Measurements from ENCODE around the gene CA5B.
"Not testable (repeated sequence)": the region's sequence is repeated elsewhere in the genome, so short reads cannot be mapped to it uniquely, and the experiment has no call there.

CA5B gene

DNA sequence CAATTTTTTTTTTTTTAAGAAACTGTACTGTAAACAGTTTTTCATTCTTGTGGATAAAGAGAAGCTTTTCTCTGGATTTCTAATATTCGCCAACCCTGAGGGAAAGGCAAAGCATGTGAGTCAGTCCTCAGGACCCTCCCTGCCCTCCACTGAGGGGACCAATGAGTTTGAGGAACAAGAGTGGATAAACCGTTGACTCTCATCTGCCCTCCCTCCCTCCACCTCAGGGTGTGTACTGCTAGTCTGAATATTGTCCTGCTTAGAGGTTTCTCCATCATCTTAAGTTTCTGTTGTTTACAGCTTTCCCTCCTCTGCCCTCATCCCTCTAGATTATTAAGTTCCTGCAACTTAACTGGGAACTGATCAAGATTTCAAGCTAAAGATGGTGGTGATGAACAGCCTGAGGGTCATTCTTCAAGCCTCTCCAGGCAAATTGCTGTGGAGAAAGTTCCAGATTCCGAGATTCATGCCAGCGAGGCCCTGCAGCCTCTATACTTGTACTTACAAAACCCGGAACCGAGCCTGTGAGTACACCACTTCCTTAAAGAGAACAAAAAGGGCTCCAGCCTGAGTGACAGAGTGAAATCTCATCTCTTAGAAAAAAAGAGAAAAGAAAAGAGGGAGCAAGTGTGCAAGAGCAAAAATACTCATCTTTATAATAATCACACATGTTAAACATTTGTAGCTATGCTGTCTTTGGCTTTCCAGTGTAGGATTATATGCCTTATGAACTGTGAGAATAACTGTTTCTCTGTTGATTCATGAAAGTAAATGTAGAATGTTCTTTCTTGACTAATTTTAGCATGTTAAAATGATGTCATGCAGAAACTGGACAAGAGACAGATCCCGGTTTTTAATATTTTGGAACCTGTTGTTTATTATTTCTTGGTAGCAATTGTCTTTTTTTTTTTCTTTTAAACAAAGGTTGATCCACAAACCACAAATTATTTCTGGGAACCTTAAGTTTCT lies 11.9 kb downstream of the CA5B start:
- no peak for DNase-seq

DNA sequence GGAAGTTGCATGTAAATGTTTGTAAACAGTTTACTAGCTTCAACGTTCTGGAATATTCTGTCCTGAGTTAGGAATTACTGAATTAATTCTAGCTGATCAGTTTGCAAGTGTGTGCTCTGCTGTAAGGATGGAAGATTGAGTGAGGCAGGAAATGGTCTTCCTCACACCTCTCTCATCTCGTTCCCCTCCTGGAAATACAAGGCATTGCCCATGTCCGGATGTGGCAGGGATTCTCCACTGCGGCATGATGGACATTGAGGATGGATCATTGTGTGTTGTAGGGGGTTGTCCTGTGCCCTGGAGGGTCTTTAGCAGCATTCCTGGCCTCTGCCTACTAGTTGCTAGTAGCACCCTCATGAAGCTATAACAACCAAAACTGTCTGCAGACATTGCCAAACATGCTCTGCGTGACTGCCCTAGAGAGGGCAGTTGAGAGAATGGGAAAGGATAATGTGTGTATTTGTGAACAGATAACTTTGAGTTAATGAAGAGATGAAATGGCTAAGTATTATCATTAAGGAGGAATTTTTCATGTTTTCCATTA lies 12.6 kb downstream of the CA5B start:
- no peak for DNase-seq

DNA sequence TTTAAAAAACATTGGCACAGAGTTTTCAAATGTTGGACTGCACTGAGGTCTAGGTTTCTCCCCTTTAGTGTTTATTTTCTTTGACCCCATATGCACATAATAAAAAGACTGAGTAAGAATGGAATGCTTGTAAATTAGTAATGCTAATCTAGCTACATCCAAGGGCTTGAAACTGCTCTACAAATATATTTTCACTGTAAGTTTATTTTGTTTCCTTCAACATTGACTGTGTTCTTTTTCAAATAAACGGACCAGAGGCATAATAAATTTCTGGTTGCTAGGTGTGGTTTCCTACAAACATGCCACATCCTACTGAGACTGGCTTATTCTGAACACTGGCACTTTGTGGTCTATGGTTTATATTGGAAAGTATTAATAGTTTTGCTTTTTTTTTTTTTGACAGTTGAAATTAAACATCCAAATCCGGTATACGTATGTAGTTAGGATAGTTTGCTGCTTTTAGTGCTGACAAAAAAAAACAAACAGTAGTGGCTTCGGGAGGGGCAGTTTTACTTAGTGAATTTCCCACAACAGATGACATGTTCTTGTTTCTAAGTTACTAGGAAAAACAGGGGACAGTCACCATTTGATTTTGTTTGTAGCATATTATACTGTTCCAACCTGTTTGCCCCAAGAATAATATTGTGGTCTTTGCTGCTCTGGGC lies 13.2 kb downstream of the CA5B start:
- DNase-seq, result no peak

DNA sequence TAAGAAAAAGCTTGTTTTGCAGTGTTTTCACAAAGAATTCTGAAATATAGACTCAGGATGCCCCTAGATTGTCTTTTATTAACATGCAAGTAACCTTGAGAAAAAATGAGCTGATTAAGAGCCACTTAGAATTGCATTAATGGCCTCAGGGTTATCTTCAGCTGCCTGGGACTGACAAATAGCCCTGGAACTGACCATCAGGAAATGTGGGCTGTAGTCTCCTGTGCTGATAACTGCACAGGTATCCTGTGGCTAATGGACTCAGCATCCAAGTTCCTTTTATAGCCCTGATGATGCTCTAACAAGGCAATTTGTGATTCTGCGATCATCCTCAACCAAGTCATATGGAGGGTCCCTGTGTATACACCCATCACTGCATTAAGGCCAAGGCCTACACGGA lies 17.0 kb downstream of the CA5B start:
- no peak for DNase-seq

DNA sequence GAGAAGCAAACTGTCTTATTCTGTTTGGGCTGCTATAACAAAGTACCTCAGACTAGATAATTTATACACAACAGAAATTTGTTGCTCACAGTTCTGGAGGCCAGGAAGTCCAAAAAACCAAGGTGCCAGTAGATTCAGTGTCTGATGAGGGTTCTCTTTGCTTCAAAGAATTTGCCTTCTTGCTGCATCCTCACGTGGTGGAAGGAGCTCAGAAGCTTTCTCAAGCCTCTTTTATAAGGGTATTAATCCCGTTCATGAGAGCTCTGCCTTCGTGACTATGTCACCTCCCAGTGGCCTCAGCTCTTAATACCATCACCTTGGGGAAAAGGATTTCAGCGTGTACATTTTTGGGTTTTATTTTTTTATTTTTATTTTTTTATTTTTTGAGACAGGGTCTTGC lies 20.1 kb downstream of the CA5B start:
- no peak for DNase-seq

DNA sequence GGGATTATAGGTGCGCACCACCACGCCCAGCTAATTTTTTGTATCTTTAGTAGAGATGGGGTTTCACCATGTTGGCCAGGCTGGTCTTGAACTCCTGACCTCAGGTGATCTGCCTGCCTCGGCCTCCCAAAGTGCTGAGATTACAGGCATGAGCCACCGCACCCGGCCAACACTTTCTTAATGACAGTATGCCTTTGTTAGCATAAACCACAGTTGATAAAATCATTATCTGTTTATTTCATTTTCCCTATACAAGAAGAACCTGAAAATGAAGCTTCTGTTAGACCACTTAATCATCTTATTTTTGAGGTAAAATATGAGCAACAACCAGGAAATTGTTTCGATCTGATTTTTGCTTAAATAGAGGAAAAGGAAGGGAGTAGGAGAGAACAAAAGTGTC lies 21.8 kb downstream of the CA5B start:
- not testable (repeated sequence) for DNase-seq

DNA sequence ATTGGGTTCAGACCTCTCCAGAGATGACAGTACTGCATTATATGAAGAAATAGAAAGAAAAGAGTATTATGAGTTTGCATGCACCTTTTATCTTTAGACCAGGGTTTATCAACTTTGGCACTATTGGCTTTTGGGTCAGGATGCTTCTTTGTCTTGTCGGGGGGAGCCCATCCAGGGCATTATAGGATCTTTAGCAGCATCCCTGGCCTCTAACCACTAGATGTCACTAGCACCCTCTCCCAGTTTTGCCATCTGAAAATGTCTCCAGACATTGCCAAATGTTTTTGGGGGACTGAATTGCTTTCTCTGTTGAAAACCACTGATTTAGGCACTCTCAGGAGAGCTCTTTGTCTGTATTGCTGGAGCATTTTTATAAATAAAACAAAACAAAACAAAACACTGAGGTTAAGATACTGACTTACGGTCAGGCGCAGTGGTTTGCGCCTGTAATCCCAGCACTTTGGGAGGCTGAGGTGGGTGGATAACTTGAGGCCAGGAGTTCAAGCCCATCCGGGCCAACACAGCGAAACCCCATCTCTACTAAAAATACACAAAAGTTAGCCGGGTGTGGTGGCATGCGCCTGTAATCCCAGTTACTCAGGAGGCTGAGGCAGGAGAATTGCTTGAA lies 23.6 kb downstream of the CA5B start:
- DNase-seq, result no peak

DNA sequence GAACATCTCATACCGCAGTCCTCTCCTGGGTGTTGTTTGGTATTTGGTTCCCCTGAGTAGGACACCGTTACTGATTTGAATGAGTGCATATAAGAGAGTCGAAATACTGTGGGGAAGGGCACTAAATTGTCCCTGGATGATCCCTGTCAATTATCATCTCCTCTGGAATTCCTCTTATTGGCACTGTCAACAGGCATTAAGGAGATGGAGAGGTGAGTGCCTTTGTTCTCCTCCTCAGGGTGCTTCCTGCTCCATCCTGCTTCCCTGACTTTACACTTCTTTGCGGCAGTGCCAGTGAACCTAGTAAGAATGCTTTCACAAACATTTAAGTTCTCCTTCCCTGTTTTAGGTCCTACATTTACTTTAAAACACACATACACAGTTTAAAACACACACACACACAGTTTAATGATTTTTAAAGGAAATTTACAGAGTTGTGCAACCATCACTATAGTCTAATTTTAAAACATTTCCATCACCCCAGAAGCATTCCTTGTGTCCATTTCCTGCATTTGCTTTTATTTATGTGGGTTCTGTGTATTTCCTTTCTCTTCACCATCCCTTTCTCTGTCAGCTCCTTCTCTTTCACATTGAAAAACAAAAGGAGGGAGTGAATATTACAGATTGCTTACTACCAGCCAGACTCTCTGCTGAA lies 31.4 kb downstream of the CA5B start:
- no peak for DNase-seq

DNA sequence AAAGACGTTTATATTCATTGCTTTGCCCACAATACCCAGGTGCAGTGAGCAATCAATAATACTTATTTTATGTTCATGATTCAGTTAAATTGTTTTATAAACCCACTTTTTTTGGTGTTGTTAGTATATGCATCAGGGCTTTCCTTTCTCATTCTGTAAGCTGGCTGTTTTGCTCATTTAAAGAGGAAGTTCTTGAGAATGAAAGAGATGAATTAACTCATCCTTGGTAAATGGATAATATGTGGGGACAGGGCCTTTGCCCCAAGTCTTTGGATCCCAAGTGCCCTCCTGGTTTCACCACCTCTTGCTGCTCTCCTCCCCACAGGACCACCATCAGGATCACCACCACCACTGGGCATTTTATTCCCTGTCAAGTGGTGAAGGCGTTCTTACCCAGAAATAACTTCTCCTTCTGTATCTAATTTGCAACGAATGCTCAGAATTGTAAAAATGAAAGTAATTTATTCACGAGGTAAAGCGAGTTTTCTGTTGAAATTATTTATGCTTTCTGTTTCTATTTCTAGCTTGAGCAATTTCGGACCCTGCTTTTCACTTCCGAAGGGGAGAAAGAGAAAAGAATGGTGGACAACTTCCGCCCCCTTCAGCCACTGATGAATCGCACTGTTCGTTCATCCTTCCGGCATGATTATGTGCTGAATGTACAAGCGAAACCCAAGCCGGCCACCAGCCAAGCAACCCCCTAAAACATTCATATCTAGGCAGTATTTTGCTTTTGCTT lies 44.1 kb downstream of the CA5B start:
- no peak for DNase-seq

DNA sequence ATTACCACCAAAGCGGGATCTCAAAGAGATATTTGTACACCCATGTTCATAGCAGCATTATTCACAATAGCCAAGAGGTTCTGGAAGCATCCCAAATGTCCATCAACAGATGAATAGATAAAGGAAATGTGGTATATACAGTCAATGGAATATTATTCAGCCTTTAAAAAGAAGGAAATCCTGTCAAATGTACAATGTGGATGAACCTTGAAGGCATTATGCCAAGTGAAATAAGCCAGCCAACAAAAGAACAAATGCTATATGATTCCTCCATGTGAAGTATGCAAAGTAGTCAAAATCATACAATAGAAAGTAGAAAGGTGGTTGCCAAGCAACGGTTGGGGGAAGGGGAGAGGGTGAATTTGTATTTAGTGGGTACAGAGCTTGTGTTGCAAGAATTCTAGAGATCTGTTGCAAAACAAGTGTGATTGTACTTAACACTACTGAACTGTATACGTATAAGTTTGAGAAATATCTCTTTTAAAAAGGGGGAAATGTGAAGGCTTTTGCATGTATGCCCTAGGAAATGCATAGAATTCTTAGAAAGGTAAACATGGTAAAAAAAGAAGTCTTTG lies 47.2 kb downstream of the CA5B start:
- DNase-seq, result no peak

DNA sequence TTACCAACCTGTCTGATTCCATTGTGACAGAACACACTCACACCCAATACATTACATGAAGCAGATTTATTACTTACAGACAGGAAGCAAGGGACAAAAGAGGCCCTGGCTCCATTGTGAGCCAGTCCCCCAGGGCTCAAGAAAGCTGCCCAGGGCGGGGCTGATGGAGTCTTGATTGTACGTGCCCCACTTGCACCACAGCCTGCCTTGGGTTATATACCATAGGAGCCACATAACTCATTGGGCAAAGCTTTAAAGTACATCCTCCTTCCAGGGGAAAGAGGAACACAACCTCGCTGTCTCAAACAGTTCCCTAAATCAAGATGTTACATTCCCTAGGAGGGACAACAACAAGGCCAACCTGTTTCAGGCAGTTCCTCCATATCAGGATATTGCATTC lies 48.8 kb downstream of the CA5B start:
- DNase-seq, result no peak

DNA sequence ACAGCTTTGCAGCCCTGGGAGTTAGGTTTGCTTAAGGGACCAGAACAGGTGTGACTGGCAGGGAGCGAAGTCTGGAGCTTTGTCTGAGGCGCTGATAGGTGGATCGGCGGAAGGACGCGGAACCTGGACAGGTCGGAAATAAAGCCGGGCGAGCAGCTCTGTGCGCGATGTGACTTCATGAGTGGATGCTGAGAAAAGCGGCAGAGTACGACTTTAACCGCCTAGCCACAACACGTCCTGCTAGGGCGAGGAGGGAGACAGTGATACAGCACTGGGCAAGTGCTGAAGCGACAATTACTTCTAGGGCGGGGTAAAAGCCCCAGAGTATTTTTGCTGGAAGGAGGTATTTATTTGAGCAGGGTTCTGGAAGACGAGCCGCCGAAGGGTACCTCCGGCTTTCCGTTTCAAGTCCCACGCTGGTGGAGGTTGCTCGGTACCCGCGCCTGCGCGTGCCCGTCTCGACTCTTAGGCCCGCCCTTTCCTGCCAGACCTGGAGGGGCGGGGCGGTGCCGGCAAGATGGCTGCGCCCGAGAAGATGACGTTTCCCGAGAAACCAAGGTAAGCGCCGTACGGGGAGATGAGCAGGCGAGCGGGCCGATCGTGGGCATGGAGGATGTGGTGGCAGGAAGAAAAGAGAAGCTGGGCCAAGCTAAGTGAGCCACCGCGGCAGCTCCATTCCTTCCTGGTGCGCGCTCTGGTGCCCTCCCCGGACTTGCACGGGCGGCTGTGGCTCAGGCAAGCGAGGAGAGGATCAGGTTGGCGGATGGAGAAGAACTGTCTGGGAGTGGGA lies 52.1 kb downstream of the CA5B start, which contains the start of gene ZRSR2:
ZRSR2 (plus strand) TSS at position 506 of the 790 bp plus-strand sequence; CDS start at position 518, 12 bp downstream.
- peak; percentile 93 for DNase-seq

DNA sequence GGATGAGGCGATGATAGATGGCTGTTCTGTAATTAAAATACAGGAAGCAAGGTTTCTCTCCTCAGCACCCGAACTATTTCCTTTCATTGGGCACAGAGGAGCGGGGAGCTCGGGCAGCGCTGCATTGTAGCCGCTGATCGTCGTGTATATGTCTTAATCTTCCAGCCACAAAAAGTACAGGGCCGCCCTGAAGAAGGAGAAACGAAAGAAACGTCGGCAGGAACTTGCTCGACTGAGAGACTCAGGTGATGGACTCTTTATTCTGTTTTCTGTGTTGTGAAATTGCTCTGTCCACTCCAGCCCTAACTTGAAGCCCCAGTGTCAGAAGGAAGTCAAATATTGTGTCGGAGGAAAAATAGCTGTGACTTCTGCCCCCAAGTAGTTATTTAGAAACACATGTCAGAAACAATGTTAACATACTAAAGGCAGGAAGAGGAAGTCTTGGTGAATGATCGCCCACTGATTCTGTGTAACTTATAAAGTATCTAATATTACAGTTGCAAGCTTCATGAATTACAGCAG lies 52.8 kb downstream of the CA5B start:
- no peak for DNase-seq

DNA sequence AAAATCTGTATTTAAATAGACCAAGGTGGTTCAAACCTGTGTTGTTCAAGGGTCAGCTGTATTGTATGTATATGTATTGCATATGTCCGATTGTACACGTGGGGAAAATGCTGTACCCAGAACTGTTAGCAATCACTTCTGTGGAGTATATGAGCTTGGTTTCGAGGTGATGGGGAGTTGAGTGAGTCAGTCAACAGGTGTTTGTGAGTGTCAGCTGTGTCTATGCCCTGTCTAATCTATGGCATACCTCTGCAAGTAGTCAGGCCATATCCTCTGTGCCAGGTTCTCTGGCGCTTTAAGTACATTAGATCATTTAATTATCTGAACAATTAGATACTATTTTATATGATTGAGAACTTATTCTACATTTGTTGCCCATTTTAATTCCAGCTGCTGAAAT lies 59.6 kb downstream of the CA5B start:
- DNase-seq, result no peak

DNA sequence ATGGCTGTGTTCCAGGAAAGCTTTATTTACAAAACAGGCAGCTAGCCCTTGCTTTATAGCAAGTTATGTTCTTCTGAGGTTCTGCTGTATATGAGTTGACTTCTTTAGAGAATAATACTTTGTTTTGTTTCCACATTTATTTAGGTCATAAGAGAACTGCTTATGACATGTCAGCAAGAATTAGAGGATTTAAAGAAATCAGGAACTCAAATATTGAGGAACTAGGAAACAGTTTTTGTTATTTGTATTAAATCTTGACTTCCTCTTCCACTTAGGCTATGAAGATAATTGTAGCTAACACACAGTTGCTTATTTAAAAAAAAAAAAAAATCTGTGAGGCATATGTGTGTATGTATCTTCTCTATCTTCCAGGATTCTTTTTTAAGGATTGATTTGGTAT lies 66.5 kb downstream of the CA5B start:
- no peak for DNase-seq

DNA sequence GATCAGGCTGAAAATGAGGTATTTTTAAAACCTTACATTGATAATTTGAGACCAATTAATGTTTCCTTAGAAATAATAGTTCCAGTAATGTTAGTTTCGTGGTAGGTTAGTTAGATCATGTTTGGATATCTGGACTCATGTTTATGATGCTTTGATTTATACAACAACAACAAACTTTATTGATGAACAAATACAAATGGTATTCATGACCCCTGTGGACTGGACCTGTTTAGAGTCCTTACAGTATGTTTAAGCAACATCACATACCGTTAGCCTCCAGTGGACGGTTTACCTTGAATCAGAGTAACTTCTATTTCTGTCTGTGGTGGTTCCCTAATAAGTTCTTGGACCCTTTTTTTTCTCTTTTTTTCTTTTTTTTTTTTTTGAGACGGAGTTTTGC lies 70.2 kb downstream of the CA5B start:
- no peak for DNase-seq

DNA sequence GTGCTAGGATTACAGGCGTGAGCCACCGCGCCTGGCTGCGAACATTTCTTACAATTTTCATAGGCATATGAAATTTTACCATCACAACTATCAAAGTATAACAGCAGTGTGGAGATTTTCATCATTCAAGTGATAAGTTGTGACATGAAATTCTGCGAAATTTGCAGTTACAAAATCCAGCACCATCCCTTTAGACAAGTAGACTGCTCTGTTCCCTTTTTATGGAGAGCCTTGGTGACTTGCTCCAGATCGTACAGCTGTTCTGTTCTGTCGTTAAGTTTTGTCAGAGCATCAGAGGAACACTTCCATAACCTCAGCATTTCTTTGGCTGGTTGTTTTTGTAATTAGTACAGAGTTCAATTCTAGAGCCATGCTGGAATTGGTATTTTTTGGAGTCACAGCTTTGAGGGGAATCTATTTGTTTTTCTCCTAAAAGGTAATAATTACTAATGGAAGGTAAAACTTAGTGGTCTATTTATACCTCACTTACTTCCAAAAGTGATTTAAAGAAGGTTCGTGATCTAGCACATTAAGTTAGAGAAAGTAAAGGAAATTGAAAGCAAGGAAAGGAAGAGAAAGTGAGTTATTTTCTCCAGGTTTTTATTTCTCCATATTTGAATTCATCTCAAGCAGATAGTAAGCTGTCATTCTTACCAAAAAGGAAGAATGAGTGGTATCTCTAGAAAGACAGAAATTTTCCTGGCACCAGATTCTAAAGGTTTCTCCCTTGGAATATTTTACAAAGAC lies 74.3 kb downstream of the CA5B start:
- DNase-seq, result no peak

DNA sequence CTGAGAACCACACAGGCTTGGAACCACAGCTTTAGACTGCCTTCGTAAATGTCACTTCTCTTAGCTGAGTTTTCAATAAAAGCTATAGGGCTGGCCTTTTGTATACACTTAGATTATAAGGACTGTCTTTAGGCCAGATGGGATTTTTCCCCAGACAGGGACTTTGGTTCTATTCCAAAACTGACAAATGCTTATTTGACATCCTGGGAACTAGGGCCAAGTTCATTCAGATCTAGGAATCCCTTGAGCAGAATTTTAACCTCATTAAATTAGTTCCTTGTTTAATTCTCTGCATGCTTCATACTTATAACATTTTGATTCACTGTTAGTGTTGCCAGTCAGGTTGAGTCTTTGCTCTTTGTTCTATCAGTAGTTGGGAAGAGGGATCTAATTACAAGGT lies 75.3 kb downstream of the CA5B start:
- no peak for DNase-seq

DNA sequence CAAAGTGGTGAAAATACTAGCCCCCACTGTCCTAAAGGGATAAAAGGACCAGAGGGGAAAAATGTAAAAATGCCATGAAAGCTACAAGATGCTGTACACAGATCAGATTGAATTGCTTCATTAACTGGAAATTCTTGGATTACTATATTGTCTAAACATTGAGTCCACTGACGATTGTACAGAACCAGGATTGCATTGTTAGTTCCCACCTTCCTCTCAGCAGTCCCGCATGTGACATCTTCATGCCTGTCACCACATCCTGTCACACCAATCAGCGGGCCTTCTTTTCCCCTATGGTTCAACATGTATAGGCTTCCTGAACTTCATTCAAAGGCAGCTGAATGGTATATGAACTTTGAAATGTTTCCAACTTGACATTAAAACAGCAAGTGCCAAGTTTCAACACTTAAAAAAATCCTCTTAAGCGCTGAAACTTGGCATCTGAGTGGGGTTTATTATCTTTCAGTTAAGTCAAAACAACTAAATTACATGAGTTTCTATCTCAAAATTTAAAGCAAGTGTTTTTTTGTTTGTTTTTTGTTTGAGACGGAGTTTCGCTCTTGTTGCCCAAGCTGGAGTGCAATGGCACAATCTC lies 76.8 kb downstream of the CA5B start:
- no peak for DNase-seq

Data from activated CD4-positive, CD25-positive, alpha-beta regulatory T cell treated with anti-CD3 and anti-CD28 coated beads, Interleukin-2, amount 50 U/mL, for 72 hours (primary cell).